Mucosa of descending colon (tissue), 3 donors: ENCODE measurements around the gene ABCG5. TPM values are rescaled to one million over a fixed set of nuclear protein-coding genes. Genes with fewer than 3 reads are reported as not detected.

Experiments
- ATAC-seq: fragments of 200-7000 bp; cut with Tn5 transposase; one replicate; pipeline ENCODE4 v1.9.1; 2020; ENCODE audit warnings: mild to moderate bottlenecking, moderate library complexity
- DNase-seq, 3 donors: peaks; one replicate each; pipeline ENCODE4 v3.0.0-alpha.2; 2020
- H3K36me3 ChIP-seq: fragments of 200-600 bp; one replicate; pipeline ENCODE4 v1.8.0; 2021; ENCODE audit warnings: low read depth, mild to moderate bottlenecking
- H3K4me1 ChIP-seq: fragments of 200-600 bp; one replicate; pipeline ENCODE4 v1.8.0; 2021; ENCODE audit warnings: low read depth, mild to moderate bottlenecking
- H3K4me3 ChIP-seq: fragments of 200-600 bp; one replicate; pipeline ENCODE4 v1.8.0; 2021; ENCODE audit warnings: mild to moderate bottlenecking
- H3K9me3 ChIP-seq: fragments of 200-600 bp; one replicate; pipeline ENCODE4 v1.8.0; 2021; ENCODE audit warnings: mild to moderate bottlenecking
- intact Hi-C, 2 donors: fragments of 100-400 bp; cut with DNase I in 1 of 2; cut with micrococcal nuclease in 1 of 2; formaldehyde crosslinking; loops; one replicate each; pipeline versions ENCODE4 v1.11.0 to v1.11.1; 2022; cut with DNase I, micrococcal nuclease
- total RNA-seq, 3 donors: library from RNA; stranded (reverse); fragmentation: NEBNext Ultra II Directional in 2 of 3; extraction: Animal tissue kit (Norgen Biotek cat#: 25700) in 2 of 3; gene quantifications; one replicate each; pipeline versions ENCODE4 v1.2.1 to v1.2.4, GENCODE V29; 2021 to 2023
- TF ChIP-seq, protein P1 (sequence below): fragments of 200-600 bp; IDR thresholded peaks from one replicate; pipeline ENCODE4 v1.8.0; 2022; ENCODE audit warnings: antibody characterized with exemption, mild to moderate bottlenecking
- donor health status: DM: no; HTN: no; CAD: no; lungs with moderate emphysema.
- donor health status: DM: no; HTN: no; CAD: no.
- donor health status: DM: no; HTN: yes; CAD: no.

The ABCG5 gene
- total RNA-seq, 3 donors from 2014 or later: 0.22 TPM; not detected in 2

DNA sequence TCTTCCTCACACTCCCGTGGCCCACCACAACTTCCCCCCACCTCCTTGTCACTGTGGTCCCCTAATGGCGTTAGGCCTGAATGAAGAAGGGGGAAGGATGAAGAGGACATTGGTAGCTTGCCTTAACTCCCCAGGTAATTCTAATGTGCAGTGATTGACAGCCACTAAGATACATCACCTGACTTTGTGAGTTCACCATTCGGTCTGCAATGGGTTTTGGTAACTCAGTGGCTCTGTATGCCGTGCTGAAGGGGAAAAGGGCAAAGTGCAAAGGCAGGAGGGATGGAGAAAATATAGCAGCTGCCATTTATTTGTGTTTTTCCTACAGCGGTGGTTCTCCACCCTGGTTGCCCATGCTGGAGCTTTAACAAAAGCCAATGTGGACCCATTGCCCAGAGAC is 42.3 kb upstream of the ABCG5 start:
- TF ChIP-seq, protein P1, sequence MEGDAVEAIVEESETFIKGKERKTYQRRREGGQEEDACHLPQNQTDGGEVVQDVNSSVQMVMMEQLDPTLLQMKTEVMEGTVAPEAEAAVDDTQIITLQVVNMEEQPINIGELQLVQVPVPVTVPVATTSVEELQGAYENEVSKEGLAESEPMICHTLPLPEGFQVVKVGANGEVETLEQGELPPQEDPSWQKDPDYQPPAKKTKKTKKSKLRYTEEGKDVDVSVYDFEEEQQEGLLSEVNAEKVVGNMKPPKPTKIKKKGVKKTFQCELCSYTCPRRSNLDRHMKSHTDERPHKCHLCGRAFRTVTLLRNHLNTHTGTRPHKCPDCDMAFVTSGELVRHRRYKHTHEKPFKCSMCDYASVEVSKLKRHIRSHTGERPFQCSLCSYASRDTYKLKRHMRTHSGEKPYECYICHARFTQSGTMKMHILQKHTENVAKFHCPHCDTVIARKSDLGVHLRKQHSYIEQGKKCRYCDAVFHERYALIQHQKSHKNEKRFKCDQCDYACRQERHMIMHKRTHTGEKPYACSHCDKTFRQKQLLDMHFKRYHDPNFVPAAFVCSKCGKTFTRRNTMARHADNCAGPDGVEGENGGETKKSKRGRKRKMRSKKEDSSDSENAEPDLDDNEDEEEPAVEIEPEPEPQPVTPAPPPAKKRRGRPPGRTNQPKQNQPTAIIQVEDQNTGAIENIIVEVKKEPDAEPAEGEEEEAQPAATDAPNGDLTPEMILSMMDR: no peak
- Histone ChIP-seq H3K36me3 (no peaks in the 10 kb centered on the region), H3K4me1 (no peaks in the 10 kb centered on the region), H3K4me3 (no peak overlapping the region), H3K9me3 (no peaks in the 10 kb centered on the region)
- intact Hi-C loops: no loop called here
- no peak for ATAC-seq
- no peak for DNase-seq

DNA sequence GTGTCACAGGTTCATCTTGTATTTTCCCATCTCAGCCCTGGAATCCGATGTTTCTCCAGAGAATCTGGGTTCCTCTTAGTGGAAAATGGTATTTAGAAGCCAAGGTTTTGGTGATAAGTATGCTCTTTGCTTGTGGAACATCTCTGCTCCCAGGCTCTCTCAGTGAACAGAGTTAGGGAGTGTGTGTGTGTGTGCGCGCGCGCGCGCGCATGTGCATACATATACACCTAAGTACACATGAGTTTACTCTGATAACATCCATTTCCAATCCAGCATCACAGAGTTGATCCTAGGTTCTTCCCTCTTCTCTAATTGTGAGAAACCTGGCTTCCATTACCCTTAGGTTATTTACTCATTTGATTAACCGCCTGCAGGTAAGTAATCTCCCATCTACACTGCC is 41.8 kb upstream of the ABCG5 start:
- intact Hi-C loops: no loop called here
- H3K4me1 ChIP-seq: no peaks in the 10 kb centered on the region
- ATAC-seq: no peak
- no peak overlapping the region for H3K4me3 ChIP-seq
- TF ChIP-seq, protein P1: no peak
- no peak for DNase-seq
- no peaks in the 10 kb centered on the region for H3K36me3 ChIP-seq
- no peaks in the 10 kb centered on the region for H3K9me3 ChIP-seq

DNA sequence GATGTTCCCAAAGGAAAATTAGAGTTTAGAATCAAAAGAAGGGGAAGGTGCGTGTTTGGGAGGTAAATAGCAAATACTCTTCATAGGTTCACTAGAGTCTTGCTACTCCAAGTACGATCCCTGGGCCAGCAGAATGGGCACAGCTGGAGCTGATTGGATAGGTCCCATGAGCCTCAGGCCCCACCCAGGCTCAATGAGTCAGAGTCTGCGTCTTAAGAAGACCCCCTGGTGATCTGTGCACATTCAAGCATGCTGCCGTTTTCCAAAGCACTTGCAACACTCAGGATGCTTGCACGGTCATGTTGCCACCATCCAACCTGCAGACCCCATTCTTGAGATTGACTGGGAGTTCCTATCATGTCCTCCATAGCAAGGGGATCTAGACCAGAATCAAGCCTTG is 40.6 kb upstream of the ABCG5 start:
- H3K36me3 ChIP-seq: no peaks in the 10 kb centered on the region

DNA sequence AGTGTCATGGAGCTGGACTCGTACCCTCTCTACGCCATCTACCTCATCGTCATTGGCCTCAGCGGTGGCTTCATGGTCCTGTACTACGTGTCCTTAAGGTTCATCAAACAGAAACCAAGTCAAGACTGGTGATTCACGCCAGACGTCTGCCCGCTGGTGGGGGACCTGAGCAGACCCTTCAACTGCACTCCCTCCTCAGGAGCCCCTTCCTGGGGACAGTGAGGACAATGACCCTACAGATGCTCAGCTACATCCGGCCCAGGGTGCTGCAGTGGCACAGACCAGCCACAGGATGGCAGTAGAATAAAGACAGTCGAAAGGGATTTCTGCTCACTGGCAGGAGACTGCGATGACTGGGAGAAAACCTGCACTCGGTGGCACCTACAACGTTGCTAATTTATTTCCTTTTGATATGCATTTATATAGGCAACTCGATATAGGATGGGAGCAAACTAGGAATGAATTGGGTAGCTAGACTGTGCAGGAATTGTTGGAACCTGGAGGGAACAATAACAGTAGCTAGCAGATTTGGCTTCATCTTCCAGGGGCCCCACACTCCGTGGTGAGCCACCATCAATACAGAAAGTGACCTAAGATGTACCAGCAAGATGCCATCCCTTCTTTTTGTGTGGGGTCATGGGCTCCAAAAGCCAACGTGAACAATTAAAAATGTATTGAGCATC is 39.3 kb upstream of the ABCG5 start:
- no peaks in the 10 kb centered on the region for H3K36me3 ChIP-seq
- H3K4me1 ChIP-seq: no peaks in the 10 kb centered on the region
- ATAC-seq (peak; percentile 90), DNase-seq (peak in 2 of 3 donors; percentile 77 to 84)
- H3K9me3 ChIP-seq: no peaks in the 10 kb centered on the region
- TF ChIP-seq, protein P1: peak; percentile 90
- H3K4me3 ChIP-seq: no peak overlapping the region
- intact Hi-C loops: no loop called here

More for the DNA sequence above, 40.6 kb upstream of the ABCG5 start:
- Histone ChIP-seq H3K9me3 (no peaks in the 10 kb centered on the region), H3K4me3 (no peak overlapping the region), H3K4me1 (no peaks in the 10 kb centered on the region)
- no peak for DNase-seq
- ATAC-seq: no peak
- intact Hi-C loops: no loop called here
- TF ChIP-seq, protein P1: no peak

DNA sequence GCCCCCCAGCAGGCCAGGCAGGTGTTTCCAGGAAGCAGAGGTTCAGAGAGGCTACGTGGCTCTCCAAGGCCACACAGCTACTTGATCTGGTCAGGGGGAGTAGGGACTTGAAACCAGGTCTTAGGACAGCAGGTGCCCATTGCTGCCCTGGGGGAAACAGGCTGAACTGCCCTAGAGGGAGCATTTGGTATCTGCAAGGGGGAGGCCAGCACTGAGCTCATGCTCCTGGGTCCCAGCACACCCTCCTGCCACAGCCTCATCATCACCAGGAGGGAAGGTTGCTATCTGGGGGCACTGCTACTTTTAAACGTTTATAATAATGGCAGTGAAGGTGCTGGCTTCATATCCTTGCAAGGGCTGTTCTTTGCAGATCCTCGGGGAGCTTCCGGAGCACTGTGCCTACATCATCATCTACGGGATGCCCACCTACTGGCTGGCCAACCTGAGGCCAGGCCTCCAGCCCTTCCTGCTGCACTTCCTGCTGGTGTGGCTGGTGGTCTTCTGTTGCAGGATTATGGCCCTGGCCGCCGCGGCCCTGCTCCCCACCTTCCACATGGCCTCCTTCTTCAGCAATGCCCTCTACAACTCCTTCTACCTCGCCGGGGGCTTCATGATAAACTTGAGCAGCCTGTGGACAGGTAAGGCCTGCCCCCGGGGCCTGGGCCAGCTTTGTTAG is 36.3 kb upstream of the ABCG5 start:
- no peaks in the 10 kb centered on the region for H3K4me1 ChIP-seq
- H3K4me3 ChIP-seq: no peak overlapping the region
- H3K9me3 ChIP-seq: no peaks in the 10 kb centered on the region
- H3K36me3 ChIP-seq: no peaks in the 10 kb centered on the region
- ATAC-seq (no peak), DNase-seq (no peak)
- intact Hi-C loops: no loop called here
- TF ChIP-seq, protein P1: no peak
